ENCODE results near the gene NEUROD1.
"Not testable (repeated sequence)": the region's sequence is repeated elsewhere in the genome, so short reads cannot be mapped to it uniquely, and the experiment has no call there.

The NEUROD1 gene

DNA sequence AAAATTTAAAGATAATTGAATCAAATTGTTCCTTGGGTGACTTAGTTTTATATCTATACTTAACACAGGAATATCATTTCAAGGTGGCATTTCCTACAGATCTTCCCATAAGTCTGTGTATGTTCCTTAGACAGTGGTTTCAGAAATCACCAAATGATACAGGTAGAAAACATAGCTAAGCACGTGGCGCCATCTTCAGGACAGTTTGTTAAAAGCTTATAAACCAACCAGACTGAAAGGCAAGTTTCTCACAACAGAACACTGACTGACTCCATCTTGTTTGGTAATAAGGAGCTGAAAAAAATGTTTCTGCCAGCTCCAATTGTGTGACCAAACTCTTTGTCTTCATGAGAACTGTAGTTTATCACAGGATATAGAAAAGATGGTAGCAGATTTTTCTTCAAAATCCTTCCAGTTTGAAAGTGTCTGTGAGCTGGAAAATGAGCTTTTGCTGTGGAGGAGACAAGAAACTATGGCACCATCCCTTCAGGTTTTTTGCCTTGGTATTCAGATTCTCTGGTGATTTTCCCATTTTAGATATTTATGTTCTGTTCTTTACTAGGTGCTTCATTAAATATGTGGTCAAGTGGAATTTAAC, 34.8 kb upstream of the NEUROD1 start:
- Histone ChIP-seq H3K36me3 (replicated peaks in 1 of 2; ENCODE audit: control insufficient read depth in 2 of 2, insufficient read depth in 2 of 2, low read length in 2 of 2) (no peaks in the 10 kb centered on the region), H3K9ac (ENCODE audit: low read depth, low read length, poor library complexity) (no peak overlapping the region), H3K9me3 (replicated peaks in 1 of 2; ENCODE audit: control insufficient read depth in 2 of 2, insufficient read depth in 1 of 2, low read depth in 1 of 2, low read length in 2 of 2) (no peaks in the 10 kb centered on the region), H3K79me1 (ENCODE audit: low read depth, low read length) (no peaks in the 10 kb centered on the region), H3K4ac (ENCODE audit: low read length) (no peak overlapping the region), H3K14ac (ENCODE audit: low read length) (no peak overlapping the region), H2AK5ac (ENCODE audit: low read depth, low read length) (no peak overlapping the region), H3K4me2 (ENCODE audit: insufficient read depth, low read length, poor library complexity, severe bottlenecking) (no peak overlapping the region), H4K8ac (ENCODE audit: low read depth, low read length) (no peak overlapping the region), H2AFZ (ENCODE audit: low read length) (peak overlapping the region; percentile 69), H2BK5ac (ENCODE audit: low read length) (no peak overlapping the region), H4K91ac (ENCODE audit: low read depth, low read length, poor library complexity) (no peak overlapping the region), H3K23ac (ENCODE audit: low read depth, low read length, poor library complexity) (no peak overlapping the region), H2BK120ac (ENCODE audit: low read depth, low read length) (no peak overlapping the region), H3K18ac (ENCODE audit: low read length) (no peak overlapping the region), H2BK15ac (ENCODE audit: low read length) (no peak overlapping the region), H2BK12ac (ENCODE audit: low read length) (no peak overlapping the region), H3K27me3 (ENCODE audit: control insufficient read depth in 3 of 3, insufficient read depth in 3 of 3, low read depth in 1 of 3, low read length in 3 of 3) (peaks cover 0 to 11% (median 0%) of the 10 kb centered on the region in 3 experiments), H3K27ac (replicated peaks; ENCODE audit: low read length) (no peak overlapping the region), H3K4me3 (ENCODE audit: low read length in 2 of 2) (no peak overlapping the region), H3K4me1 (ENCODE audit: control insufficient read depth in 2 of 2, insufficient read depth in 1 of 2, low read depth in 1 of 2, low read length in 2 of 2) (no peaks in the 10 kb centered on the region)
- no CpG with 5 or more reads among the region's 2 CpGs for WGBS, 2 donors (ENCODE audit: extremely low coverage in 2 of 2, insufficient read length in 2 of 2, insufficient replicate concordance in 1 of 2)
- peak; percentile 76 for DNase-seq (ENCODE audit: low spot score)

DNA sequence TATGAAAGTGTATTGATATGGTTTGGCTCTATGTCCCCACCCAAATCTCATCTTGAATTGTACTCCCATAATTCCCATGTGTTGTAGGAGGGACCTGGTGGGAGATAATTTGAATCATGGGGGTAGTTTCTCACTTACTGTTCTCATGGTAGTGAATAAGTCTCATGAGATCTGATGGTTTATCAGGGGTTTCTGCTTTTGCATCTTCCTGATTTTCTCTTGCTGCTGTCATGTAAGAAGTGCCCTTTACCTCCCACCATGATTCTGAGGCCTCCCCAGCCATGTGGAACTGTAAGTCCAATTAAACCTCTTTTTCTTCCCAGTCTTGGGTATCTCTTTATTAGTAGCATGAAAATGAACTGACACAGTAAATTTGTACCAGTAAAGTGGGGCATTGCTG, 30.7 kb upstream of the NEUROD1 start:
- not testable (repeated sequence) for H3K4me2 ChIP-seq (ENCODE audit: insufficient read depth, low read length, poor library complexity, severe bottlenecking); H2AK5ac ChIP-seq (ENCODE audit: low read depth, low read length); H3K4me3 ChIP-seq (ENCODE audit: low read length in 2 of 2); H4K91ac ChIP-seq (ENCODE audit: low read depth, low read length, poor library complexity); H4K8ac ChIP-seq (ENCODE audit: low read depth, low read length); H3K4ac ChIP-seq (ENCODE audit: low read length); H2BK5ac ChIP-seq (ENCODE audit: low read length); H3K14ac ChIP-seq (ENCODE audit: low read length); H3K9ac ChIP-seq (ENCODE audit: low read depth, low read length, poor library complexity); H2BK15ac ChIP-seq (ENCODE audit: low read length); DNase-seq (ENCODE audit: low spot score); H3K9me3 ChIP-seq (replicated peaks in 1 of 2; ENCODE audit: control insufficient read depth in 2 of 2, insufficient read depth in 1 of 2, low read depth in 1 of 2, low read length in 2 of 2); H2BK12ac ChIP-seq (ENCODE audit: low read length); H3K23ac ChIP-seq (ENCODE audit: low read depth, low read length, poor library complexity); H3K4me1 ChIP-seq (ENCODE audit: control insufficient read depth in 2 of 2, insufficient read depth in 1 of 2, low read depth in 1 of 2, low read length in 2 of 2); H3K18ac ChIP-seq (ENCODE audit: low read length); H2AFZ ChIP-seq (ENCODE audit: low read length); H3K27ac ChIP-seq (replicated peaks; ENCODE audit: low read length); H3K79me1 ChIP-seq (ENCODE audit: low read depth, low read length); H3K36me3 ChIP-seq (replicated peaks in 1 of 2; ENCODE audit: control insufficient read depth in 2 of 2, insufficient read depth in 2 of 2, low read length in 2 of 2); H2BK120ac ChIP-seq (ENCODE audit: low read depth, low read length)
- peaks cover 0 to 17% (median 0%) of the 10 kb centered on the region in 3 experiments for H3K27me3 ChIP-seq (ENCODE audit: control insufficient read depth in 3 of 3, insufficient read depth in 3 of 3, low read depth in 1 of 3, low read length in 3 of 3)

DNA sequence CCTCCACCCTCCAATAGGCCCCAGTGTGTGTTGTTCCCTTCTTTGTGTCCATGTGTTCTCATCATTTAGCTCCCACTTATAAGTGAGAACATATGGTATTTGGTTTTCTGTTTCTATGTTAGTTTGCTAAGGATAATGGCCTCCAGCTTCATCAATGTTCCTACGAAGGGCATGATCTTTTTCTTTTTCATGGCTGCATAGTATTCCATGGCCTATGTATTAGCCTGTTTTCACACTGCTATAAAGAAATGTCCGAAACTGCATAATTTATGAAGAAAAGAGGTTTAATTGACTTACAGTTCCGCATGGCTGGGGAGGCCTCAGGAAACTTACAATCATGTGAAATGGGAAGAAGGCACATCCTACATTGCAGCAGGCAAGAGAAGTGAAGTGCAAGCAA, 22.2 kb upstream of the NEUROD1 start:
- no CpG with 5 or more reads among the region's 3 CpGs for WGBS, 2 donors (ENCODE audit: extremely low coverage in 2 of 2, insufficient read length in 2 of 2, insufficient replicate concordance in 1 of 2)

DNA sequence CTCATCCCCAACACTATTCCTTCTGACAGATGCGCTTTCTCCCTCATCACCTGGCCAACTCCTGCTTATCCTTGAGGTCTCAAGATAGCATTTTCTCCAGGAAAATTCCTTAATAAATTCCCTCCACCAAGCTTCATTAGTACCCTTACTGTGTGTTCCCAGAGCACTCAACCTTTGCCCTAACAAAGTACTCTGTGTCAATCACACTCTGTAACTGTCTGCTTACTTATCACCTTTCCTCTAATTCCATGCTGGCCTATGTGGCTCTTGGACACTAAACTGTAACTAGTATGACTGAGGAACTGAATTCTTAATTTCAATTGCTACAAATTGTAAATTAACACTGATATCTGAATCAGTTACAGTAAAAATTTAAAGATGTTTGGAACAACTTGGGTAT, 17.9 kb upstream of the NEUROD1 start:
- H2BK15ac ChIP-seq (ENCODE audit: low read length): no peak overlapping the region
- no CpG with 5 or more reads among the region's 1 CpG for WGBS, 2 donors (ENCODE audit: extremely low coverage in 2 of 2, insufficient read length in 2 of 2, insufficient replicate concordance in 1 of 2)

More for the DNA sequence above, 22.2 kb upstream of the NEUROD1 start:
- H3K23ac ChIP-seq (ENCODE audit: low read depth, low read length, poor library complexity); H3K4ac ChIP-seq (ENCODE audit: low read length); H2AFZ ChIP-seq (ENCODE audit: low read length); H3K9me3 ChIP-seq (replicated peaks in 1 of 2; ENCODE audit: control insufficient read depth in 2 of 2, insufficient read depth in 1 of 2, low read depth in 1 of 2, low read length in 2 of 2); H3K9ac ChIP-seq (ENCODE audit: low read depth, low read length, poor library complexity); H3K18ac ChIP-seq (ENCODE audit: low read length); H3K14ac ChIP-seq (ENCODE audit: low read length); H2BK15ac ChIP-seq (ENCODE audit: low read length); H2BK5ac ChIP-seq (ENCODE audit: low read length); H3K36me3 ChIP-seq (replicated peaks in 1 of 2; ENCODE audit: control insufficient read depth in 2 of 2, insufficient read depth in 2 of 2, low read length in 2 of 2); H2AK5ac ChIP-seq (ENCODE audit: low read depth, low read length); H3K4me1 ChIP-seq (ENCODE audit: control insufficient read depth in 2 of 2, insufficient read depth in 1 of 2, low read depth in 1 of 2, low read length in 2 of 2); H3K4me2 ChIP-seq (ENCODE audit: insufficient read depth, low read length, poor library complexity, severe bottlenecking); H2BK120ac ChIP-seq (ENCODE audit: low read depth, low read length); H4K8ac ChIP-seq (ENCODE audit: low read depth, low read length); H3K4me3 ChIP-seq (ENCODE audit: low read length in 2 of 2); H2BK12ac ChIP-seq (ENCODE audit: low read length); H3K79me1 ChIP-seq (ENCODE audit: low read depth, low read length); H3K27ac ChIP-seq (replicated peaks; ENCODE audit: low read length); H4K91ac ChIP-seq (ENCODE audit: low read depth, low read length, poor library complexity); DNase-seq (ENCODE audit: low spot score): not testable (repeated sequence)
- H3K27me3 ChIP-seq (ENCODE audit: control insufficient read depth in 3 of 3, insufficient read depth in 3 of 3, low read depth in 1 of 3, low read length in 3 of 3): peaks cover 0 to 15% (median 0%) of the 10 kb centered on the region in 3 experiments

More for the DNA sequence above, 17.9 kb upstream of the NEUROD1 start:
- DNase-seq (ENCODE audit: low spot score): no peak
- no peak overlapping the region for H3K9ac ChIP-seq (ENCODE audit: low read depth, low read length, poor library complexity)
- no peak overlapping the region for H2BK12ac ChIP-seq (ENCODE audit: low read length)
- no peak overlapping the region for H3K18ac ChIP-seq (ENCODE audit: low read length)
- H3K79me1 ChIP-seq (ENCODE audit: low read depth, low read length): no peaks in the 10 kb centered on the region
- no peak overlapping the region for H4K91ac ChIP-seq (ENCODE audit: low read depth, low read length, poor library complexity)
- peaks cover 0 to under 1% of the 10 kb centered on the region in 2 donors for H3K9me3 ChIP-seq (replicated peaks in 1 of 2; ENCODE audit: control insufficient read depth in 2 of 2, insufficient read depth in 1 of 2, low read depth in 1 of 2, low read length in 2 of 2)
- no peak overlapping the region for H3K4me2 ChIP-seq (ENCODE audit: insufficient read depth, low read length, poor library complexity, severe bottlenecking)
- H3K27me3 ChIP-seq (ENCODE audit: control insufficient read depth in 3 of 3, insufficient read depth in 3 of 3, low read depth in 1 of 3, low read length in 3 of 3): peaks cover 0 to 44% (median 0%) of the 10 kb centered on the region in 3 experiments
- no peak overlapping the region for H2AFZ ChIP-seq (ENCODE audit: low read length)
- no peak overlapping the region for H3K4me3 ChIP-seq (ENCODE audit: low read length in 2 of 2)
- no peak overlapping the region for H4K8ac ChIP-seq (ENCODE audit: low read depth, low read length)
- H2AK5ac ChIP-seq (ENCODE audit: low read depth, low read length): no peak overlapping the region
- no peak overlapping the region for H3K4ac ChIP-seq (ENCODE audit: low read length)
- no peak overlapping the region for H3K23ac ChIP-seq (ENCODE audit: low read depth, low read length, poor library complexity)
- no peak overlapping the region for H2BK120ac ChIP-seq (ENCODE audit: low read depth, low read length)
- H3K4me1 ChIP-seq (ENCODE audit: control insufficient read depth in 2 of 2, insufficient read depth in 1 of 2, low read depth in 1 of 2, low read length in 2 of 2): peaks cover 0 to 5% of the 10 kb centered on the region in 2 donors
- H3K36me3 ChIP-seq (replicated peaks in 1 of 2; ENCODE audit: control insufficient read depth in 2 of 2, insufficient read depth in 2 of 2, low read length in 2 of 2): no peaks in the 10 kb centered on the region
- H2BK5ac ChIP-seq (ENCODE audit: low read length): no peak overlapping the region
- H3K14ac ChIP-seq (ENCODE audit: low read length): no peak overlapping the region
- no peak overlapping the region for H3K27ac ChIP-seq (replicated peaks; ENCODE audit: low read length)

Measured in neuronal stem cell (in vitro differentiated cells).